Mucosa of rectum (tissue), 2 donors: ENCODE results near the gene ZMYM1.
"Not testable (repeated sequence)": the region's sequence is repeated elsewhere in the genome, so short reads cannot be mapped to it uniquely, and the experiment has no call there.

Experiments used
- H3K27ac ChIP-seq, 2 donors: one replicate each; pipeline ENCODE4 v1.7.0; 2013; ENCODE audit warnings: inconsistent platforms in 2 of 2, low read depth in 2 of 2, low read length in 2 of 2
- H3K27me3 ChIP-seq, 2 donors: one replicate each; pipeline ENCODE4 v1.7.0; 2013; ENCODE audit warnings: low read length in 2 of 2; ENCODE audit not compliant: control insufficient read depth in 2 of 2, insufficient read depth in 2 of 2
- H3K36me3 ChIP-seq, 2 donors: one replicate each; pipeline ENCODE4 v1.7.0; 2013; ENCODE audit warnings: low read length in 2 of 2; ENCODE audit not compliant: control insufficient read depth in 2 of 2, insufficient read depth in 2 of 2
- H3K4me1 ChIP-seq, 2 donors: one replicate each; pipeline ENCODE4 v1.7.0; 2013; ENCODE audit warnings: low read length in 2 of 2, mild to moderate bottlenecking in 1 of 2; ENCODE audit not compliant: control insufficient read depth in 2 of 2, insufficient read depth in 2 of 2
- H3K4me3 ChIP-seq, 2 donors: one replicate each; pipeline ENCODE4 v1.7.0; 2013; ENCODE audit warnings: low read length in 2 of 2
- H3K9ac ChIP-seq, 2 donors: one replicate each; pipeline ENCODE4 v1.7.0; 2013; ENCODE audit warnings: low read length in 2 of 2, low read depth in 1 of 2, mild to moderate bottlenecking in 1 of 2
- H3K9me3 ChIP-seq, 2 donors: one replicate each; pipeline ENCODE4 v1.7.0; 2013; ENCODE audit warnings: low read length in 2 of 2; ENCODE audit not compliant: control insufficient read depth in 2 of 2
- donor health status: healthy.
- donor health status: Normal muscosa, but diverticular disease.

Gene ZMYM1

DNA sequence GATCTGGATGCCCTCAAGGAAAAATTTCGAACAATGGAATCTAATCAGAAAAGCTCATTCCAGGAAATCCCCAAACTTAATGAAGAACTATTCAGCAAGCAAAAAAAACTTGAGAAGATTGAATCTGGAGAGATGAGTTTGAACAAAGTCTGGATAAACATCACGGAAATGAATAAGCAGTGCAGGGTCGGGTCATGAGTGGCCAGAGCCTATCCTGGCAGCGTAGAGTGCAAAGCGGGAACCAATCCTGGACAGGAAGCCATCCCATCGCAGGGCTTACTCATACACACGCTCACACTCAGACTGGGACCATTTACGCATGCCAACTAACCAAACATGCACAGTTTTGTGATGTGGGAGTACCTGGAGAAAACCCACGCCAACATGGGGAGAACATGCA is 43.1 kb downstream of the ZMYM1 start:
- H3K9ac ChIP-seq, result no peak overlapping the region
- H3K27ac ChIP-seq, result no peak overlapping the region
- H3K36me3 ChIP-seq, result no peaks in the 10 kb centered on the region
- H3K27me3 ChIP-seq, result no peaks in the 10 kb centered on the region
- H3K4me1 ChIP-seq, result no peaks in the 10 kb centered on the region
- no peaks in the 10 kb centered on the region for H3K9me3 ChIP-seq
- H3K4me3 ChIP-seq, result no peak overlapping the region

DNA sequence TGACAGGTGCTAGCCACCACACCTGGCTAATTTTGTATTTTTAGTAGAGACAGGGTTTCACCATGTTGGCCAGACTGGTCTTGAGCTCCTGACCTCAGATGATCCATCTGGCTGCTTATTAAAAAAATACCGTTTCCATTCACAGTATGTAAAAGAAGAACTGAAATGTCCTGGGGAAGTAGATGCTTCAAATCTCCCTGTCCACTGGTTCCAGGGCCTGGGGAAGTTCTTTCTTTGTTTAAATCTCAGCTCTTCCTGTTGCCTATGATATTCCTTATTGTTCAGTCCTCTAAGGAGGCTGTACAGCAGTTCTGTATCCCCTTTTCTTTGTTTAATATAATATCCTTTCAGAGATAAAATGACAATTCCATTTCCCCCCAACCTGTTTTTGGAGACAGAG is 47.4 kb downstream of the ZMYM1 start:
- H3K27ac ChIP-seq, result no peak overlapping the region
- no peaks in the 10 kb centered on the region for H3K27me3 ChIP-seq
- no peak overlapping the region for H3K4me3 ChIP-seq
- H3K4me1 ChIP-seq, result no peaks in the 10 kb centered on the region
- no peaks in the 10 kb centered on the region for H3K9me3 ChIP-seq
- H3K9ac ChIP-seq, result no peak overlapping the region
- H3K36me3 ChIP-seq, result no peaks in the 10 kb centered on the region

DNA sequence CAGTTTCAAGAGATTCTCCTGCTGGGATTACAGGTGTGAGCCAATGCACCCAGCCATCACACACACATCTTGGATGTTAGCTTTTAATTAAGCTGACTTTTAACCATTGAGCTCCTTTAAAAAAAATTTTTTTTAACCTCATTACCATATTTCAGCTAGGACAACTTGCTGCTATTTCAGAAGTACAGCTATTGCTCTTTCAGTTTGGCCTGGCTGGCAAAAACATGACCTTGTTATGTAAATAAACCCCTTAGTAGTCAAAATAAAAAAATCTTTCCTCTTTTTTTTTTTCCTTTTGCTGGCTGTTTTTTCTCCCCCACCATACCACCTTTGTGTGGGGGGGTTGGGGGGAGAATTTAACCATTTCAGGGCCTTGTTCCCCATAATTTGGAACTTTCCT is 49.9 kb downstream of the ZMYM1 start:
- H3K27me3 ChIP-seq, result no peaks in the 10 kb centered on the region
- no peaks in the 10 kb centered on the region for H3K4me1 ChIP-seq
- H3K4me3 ChIP-seq, result no peak overlapping the region
- no peaks in the 10 kb centered on the region for H3K36me3 ChIP-seq
- no peak overlapping the region for H3K27ac ChIP-seq
- no peaks in the 10 kb centered on the region for H3K9me3 ChIP-seq
- no peak overlapping the region for H3K9ac ChIP-seq

DNA sequence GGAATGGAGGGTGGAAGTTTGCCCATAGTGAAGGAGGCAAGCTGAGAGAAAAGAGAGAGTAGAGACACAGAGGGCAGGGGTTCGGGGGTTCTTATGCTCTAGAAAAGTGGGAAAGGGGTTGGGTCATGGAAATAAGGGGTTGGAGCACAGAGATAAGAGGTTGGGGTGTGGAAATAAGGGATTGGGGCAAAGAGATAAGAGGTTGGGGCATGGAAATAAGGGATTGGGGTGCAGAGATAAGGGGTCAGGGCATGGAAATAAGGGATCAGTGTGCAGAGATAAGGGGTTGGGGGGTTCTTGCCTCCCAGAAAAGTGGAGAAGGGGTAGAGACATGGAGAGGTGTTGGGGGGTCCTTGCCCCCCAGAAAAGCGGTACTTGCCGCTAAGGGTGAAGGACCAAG is 57.6 kb downstream of the ZMYM1 start:
- H3K27me3 ChIP-seq, result no peaks in the 10 kb centered on the region
- no peak overlapping the region for H3K27ac ChIP-seq
- H3K36me3 ChIP-seq, result no peaks in the 10 kb centered on the region
- H3K4me1 ChIP-seq, result no peaks in the 10 kb centered on the region
- no peak overlapping the region for H3K4me3 ChIP-seq
- no peaks in the 10 kb centered on the region for H3K9me3 ChIP-seq
- no peak overlapping the region for H3K9ac ChIP-seq

DNA sequence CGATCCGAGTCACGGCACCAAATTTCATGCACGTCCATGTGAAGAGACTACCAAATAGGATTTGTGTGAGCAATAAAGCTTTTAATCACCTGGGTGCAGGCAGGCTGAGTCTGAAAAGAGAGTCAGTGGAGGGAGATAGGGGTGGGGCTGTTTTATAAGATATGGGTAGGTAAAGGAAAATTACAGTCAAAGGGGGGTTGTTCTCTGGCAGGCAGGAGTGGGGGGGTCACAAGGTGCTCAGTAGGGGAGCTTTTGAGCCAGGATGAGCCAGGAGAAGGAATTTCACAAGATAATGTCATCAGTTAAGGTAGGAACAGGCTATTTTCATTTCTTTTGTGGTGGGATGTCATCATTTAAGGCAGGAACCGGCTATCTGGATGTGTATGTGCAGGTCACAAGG is 58.4 kb downstream of the ZMYM1 start:
- H3K4me1 ChIP-seq, H3K36me3 ChIP-seq, H3K27ac ChIP-seq, H3K4me3 ChIP-seq, H3K27me3 ChIP-seq, H3K9ac ChIP-seq, H3K9me3 ChIP-seq: not testable (repeated sequence)

DNA sequence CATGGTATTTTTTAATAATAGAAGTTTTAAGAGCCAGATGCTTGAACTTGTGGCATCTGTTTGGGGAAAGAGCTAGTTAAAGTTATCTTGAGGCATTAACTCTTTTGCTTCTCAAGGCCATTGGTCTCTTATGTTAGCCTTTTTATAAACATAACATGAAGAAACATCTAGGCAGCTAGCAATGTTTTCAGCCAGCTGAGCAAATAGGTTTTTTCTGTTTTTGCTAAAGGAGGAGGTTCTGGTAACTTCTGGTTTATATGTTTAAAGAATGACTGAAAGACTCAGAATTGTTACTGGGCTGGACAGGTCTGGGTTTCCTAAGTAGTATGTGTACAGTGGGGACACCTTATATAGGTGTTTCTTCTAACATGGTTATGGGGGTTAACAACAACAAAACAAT is 63.1 kb downstream of the ZMYM1 start:
- not testable (repeated sequence) for H3K27ac ChIP-seq, H3K4me1 ChIP-seq

DNA sequence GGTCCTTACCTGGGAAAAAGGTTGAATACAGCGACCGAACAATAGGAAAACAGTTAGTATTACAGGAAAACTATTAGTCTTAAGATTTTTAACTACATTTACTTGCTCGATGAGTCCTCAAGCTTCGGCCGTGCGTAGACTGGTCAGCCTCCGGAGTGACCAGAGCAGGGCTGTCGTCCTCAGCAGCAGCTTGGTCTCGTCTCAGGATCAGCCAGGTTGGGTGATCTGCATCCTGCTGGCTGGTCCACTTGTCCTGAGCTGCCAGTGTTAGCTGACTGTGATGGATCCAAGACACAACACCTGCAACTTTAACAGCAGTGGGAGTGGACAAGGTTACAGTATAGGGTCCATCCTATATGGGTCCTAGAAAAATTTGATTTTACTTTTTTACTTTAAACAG is 63.5 kb downstream of the ZMYM1 start:
- not testable (repeated sequence) for H3K4me3 ChIP-seq, H3K4me1 ChIP-seq, H3K9ac ChIP-seq, H3K27ac ChIP-seq, H3K9me3 ChIP-seq, H3K27me3 ChIP-seq, H3K36me3 ChIP-seq

More for the DNA sequence above, 63.1 kb downstream of the ZMYM1 start:
- not testable (repeated sequence) for H3K36me3 ChIP-seq, H3K4me3 ChIP-seq, H3K27me3 ChIP-seq, H3K9me3 ChIP-seq, H3K9ac ChIP-seq

DNA sequence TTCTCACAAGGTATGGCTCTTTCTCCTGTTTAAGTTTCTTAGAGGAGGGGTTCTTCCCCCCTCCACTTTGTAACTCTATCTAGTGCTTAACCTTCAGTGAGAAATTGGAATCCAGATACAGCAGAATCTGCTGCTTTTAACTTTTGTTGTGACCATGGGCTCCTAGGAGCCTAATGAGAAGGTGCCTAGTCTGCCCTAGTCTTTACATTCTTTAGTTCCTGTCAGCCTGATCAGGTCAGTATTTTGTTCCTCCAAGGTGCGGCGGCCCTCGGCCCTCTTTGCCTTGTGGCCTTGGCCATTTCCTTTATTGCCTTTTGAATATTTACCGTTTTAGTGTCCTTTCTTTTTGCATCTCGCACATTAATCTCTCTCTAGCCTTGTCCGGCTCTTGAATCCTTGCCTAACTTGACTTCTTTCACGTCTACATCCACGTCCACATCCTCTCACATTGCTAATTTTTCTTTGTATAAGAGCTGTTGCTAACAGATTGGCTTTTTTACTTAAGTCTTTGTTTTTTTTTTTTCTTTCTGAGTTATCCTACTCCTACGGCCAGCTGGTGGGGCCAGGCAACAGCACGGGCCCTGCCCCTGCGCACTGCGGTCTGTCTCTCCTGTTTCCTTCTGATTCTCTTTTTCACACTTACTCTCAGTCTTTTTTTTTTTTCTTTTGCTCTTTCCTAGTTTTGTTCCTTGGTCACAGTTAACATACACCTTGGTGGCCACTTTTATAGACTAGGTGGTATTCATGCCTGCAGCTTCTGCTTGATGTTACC is 64.7 kb downstream of the ZMYM1 start:
- no peaks in the 10 kb centered on the region for H3K36me3 ChIP-seq
- no peak overlapping the region for H3K9ac ChIP-seq
- no peak overlapping the region for H3K27ac ChIP-seq
- no peaks in the 10 kb centered on the region for H3K4me1 ChIP-seq
- no peaks in the 10 kb centered on the region for H3K27me3 ChIP-seq
- H3K9me3 ChIP-seq, result no peaks in the 10 kb centered on the region
- no peak overlapping the region for H3K4me3 ChIP-seq

DNA sequence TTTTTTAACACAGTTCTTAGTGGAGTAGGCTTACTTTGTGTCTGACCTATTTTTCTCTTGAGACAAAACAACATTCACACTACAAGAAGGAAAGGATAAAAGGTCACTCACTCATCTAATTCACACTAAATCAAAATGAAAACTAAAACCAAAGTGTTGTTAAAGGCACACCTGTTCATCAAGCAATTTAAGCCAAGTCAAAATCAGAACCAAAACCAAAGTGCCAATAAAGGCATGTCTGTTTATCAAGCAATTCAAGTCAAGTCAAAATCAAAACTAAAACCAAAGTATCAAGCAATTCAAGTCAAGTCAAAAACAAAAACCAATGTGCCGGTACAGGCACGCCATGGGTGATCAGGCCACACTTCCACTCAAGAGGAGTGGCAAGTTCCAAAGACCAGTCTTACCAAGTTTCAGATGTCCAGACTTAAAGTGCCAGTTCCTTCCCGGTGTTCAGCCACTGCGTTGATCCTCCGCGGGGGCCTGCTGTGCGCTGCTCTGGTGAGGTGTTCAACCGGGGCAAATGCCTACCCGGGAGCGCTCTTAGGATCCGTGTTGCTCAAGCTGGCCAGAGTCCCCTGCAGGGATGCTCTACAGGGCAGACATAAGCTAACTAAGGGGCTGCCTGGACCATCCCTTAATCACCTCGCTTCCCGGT is 66.8 kb downstream of the ZMYM1 start:
- H3K9me3 ChIP-seq, H3K9ac ChIP-seq, H3K27me3 ChIP-seq, H3K36me3 ChIP-seq, H3K4me1 ChIP-seq, H3K27ac ChIP-seq: not testable (repeated sequence)
- peak overlapping the region; percentile 14 to 60 for H3K4me3 ChIP-seq

DNA sequence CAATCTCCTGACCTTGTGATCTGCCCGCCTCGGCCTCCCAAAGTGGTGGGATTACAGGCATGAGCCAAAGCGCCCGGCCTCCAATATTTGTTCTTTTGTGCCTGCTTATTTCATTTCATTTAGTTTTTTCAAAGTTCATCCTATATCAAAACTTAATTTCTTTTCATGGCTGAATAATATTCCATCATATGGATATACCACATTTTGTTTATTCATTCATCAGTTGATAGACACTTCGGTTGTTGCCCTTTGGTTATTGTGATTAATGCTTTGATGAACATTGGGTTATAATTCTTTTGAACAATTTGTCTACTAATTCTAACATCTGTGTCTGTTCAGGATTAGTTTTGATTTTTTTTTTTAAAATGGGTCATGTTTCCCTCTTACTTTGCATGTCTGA is 72.0 kb downstream of the ZMYM1 start:
- H3K36me3 ChIP-seq, result no peaks in the 10 kb centered on the region
- H3K9me3 ChIP-seq, result no peaks in the 10 kb centered on the region
- H3K27me3 ChIP-seq, result no peaks in the 10 kb centered on the region
- no peaks in the 10 kb centered on the region for H3K4me1 ChIP-seq
- H3K9ac ChIP-seq, result no peak overlapping the region
- H3K4me3 ChIP-seq, result no peak overlapping the region
- H3K27ac ChIP-seq, result no peak overlapping the region
